ENCODE measurements around the gene CLSTN2.

The CLSTN2 gene

DNA sequence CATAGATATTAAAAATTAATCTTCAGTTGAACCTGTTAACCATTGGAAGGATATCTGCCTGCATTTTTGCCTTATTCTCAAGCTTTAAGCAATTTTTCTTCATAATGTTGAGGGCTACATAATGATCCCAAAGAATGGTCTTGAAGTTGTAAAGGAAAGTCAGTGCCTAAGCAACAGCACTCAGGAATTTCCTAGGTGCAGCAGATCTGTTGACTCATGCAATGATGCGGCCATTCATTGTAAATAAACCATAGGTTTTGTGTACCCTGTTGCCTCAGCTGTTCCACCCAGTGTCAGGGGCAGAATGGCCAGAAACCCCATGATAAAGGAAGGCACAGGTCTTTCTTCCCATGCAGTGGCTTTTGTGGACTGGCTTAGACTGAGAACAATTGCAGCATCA is 664.5 kb downstream of the CLSTN2 start:
- no peaks in the 10 kb centered on the region for H3K36me3 Mint-ChIP-seq
- H3K4me1 Mint-ChIP-seq (ENCODE audit: low read depth) = no peaks in the 10 kb centered on the region
- H3K4me3 Mint-ChIP-seq = no peak overlapping the region
- no peaks in the 10 kb centered on the region for H3K27me3 Mint-ChIP-seq
- H3K27ac Mint-ChIP-seq = no peak overlapping the region
- no peaks in the 10 kb centered on the region for H3K9me3 Mint-ChIP-seq (ENCODE audit: low read depth)

DNA sequence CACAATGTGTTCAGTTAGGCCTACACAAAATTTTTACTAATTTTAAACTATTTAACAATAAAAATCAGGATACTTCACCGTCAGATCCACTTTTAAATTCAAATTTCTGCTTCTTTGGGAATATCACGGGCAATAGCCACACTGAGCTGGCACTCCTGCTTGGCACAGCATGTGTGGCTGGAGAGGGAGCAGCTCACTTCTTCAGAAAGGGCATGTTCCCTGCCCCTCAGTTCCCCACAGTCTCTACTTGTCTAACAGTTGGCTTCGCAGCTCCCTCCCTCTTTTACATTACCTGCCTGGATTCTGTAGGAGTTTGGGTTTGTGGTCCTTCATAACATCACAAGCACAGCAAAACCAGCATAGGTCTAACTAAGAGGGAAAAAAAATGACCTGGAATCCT is 666.9 kb downstream of the CLSTN2 start:
- Mint-ChIP-seq H3K27ac (no peak overlapping the region), H3K4me1 (ENCODE audit: low read depth) (no peaks in the 10 kb centered on the region), H3K36me3 (no peaks in the 10 kb centered on the region), H3K27me3 (no peaks in the 10 kb centered on the region), H3K9me3 (ENCODE audit: low read depth) (no peaks in the 10 kb centered on the region), H3K4me3 (no peak overlapping the region)

DNA sequence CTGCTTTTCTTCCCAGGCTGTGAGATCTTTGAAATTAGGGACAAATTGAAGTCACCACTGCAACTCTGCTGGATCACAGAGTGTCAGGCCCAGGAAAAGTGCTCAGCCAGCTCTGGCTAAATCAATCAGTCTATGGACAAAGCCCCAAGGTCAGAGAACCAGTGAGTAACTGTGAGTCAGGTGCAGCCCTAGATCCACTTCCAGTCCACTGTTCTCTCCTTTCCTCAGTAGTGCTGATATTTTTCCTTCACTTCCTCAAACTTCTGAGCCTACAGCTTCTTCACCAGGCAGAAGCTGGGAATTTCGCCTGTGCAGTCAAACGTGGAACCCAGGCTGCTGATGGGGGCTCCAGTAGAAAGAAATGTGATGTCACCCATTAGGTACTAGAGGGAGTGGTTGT is 667.8 kb downstream of the CLSTN2 start:
- H3K27ac Mint-ChIP-seq = no peak overlapping the region
- H3K36me3 Mint-ChIP-seq = no peaks in the 10 kb centered on the region
- peaks cover 2% of the 10 kb centered on the region for H3K9me3 Mint-ChIP-seq (ENCODE audit: low read depth)
- no peaks in the 10 kb centered on the region for H3K27me3 Mint-ChIP-seq
- no peak overlapping the region for H3K4me3 Mint-ChIP-seq
- no peaks in the 10 kb centered on the region for H3K4me1 Mint-ChIP-seq (ENCODE audit: low read depth)

DNA sequence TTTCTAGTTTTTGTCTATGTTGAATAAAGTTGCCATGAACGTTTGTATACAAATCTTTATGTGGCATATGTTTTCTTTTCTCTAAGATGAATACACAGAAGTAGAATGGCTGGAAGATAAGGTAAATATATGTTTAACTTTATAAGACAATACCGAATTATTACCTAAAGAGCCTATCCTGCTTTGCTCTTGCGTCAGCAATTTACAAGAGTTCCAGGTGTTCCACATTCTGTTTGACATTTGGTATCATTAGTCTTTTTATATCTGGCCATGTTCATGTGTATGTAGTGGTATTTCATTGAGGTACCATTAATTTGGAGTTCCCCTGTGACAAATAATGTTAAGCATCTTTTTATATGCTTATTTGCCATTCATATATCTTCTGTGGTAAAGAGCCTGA is 668.8 kb downstream of the CLSTN2 start:
- peaks cover 6% of the 10 kb centered on the region for H3K9me3 Mint-ChIP-seq (ENCODE audit: low read depth)
- no peak overlapping the region for H3K4me3 Mint-ChIP-seq
- no peaks in the 10 kb centered on the region for H3K4me1 Mint-ChIP-seq (ENCODE audit: low read depth)
- no peak overlapping the region for H3K27ac Mint-ChIP-seq
- H3K27me3 Mint-ChIP-seq = no peaks in the 10 kb centered on the region
- no peaks in the 10 kb centered on the region for H3K36me3 Mint-ChIP-seq

DNA sequence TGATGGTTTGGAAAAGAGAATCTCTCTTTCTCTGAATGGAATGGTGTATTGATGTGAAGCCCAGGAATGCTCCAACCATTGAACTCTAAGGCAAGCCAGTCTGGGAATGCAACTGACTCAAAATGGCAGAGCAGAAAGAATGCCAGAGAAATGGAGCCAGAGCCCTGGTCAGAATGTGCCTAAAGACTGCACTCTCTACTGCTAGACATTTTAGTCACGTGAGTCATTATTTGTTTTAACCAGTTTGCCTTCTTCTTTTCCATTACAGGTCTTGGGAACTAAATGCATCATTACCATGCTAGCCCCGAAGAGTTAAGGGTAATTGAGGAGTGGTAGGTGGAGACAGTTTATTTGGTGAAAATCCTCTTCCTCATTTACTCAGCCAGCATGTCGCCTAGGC is 675.6 kb downstream of the CLSTN2 start:
- Mint-ChIP-seq H3K4me3 (no peak overlapping the region), H3K27ac (no peak overlapping the region), H3K9me3 (ENCODE audit: low read depth) (peaks cover 12% of the 10 kb centered on the region), H3K4me1 (ENCODE audit: low read depth) (no peaks in the 10 kb centered on the region), H3K27me3 (no peaks in the 10 kb centered on the region), H3K36me3 (no peaks in the 10 kb centered on the region)

DNA sequence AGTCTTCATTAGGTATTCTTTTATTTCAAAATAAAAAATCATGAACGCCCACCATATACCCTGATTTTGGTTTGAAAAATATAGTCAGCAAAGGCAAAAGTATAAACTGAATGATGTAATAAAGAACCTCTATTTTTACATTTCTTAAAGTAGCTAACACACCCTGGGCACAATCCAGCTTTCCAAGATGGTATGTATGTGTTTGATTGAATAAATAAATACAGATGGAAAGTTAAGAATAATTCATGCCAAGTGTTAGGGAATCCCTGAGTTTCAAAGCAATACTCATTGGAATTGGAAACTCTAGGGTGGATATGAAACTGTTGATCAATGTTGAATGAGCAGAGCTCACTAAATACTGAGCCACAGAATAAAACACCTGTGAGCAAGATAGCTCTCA is 679.0 kb downstream of the CLSTN2 start:
- no peaks in the 10 kb centered on the region for H3K27me3 Mint-ChIP-seq
- no peak overlapping the region for H3K4me3 Mint-ChIP-seq
- no peaks in the 10 kb centered on the region for H3K36me3 Mint-ChIP-seq
- peaks cover 6% of the 10 kb centered on the region for H3K9me3 Mint-ChIP-seq (ENCODE audit: low read depth)
- no peak overlapping the region for H3K27ac Mint-ChIP-seq
- H3K4me1 Mint-ChIP-seq (ENCODE audit: low read depth) = no peaks in the 10 kb centered on the region

DNA sequence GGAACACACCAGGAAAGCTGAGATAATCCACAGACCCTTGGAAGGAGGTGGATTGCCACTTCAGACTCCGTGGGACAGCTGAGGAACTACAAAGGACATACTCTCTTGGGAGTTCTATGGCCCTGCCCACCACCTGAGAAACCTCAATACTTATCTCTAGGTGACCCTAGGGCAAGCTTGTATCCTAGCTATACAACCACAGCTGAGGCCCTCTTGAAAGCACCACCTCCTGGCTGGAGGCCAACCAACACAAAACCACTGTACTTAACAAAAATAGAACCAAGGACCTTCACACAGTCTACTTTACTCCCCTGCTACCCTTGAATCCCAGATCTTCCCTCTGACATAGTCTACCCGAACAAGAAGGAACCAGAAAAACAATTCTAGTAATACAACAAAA is 682.1 kb downstream of the CLSTN2 start:
- Mint-ChIP-seq H3K27ac (no peak overlapping the region), H3K9me3 (ENCODE audit: low read depth) (peaks cover 4% of the 10 kb centered on the region), H3K36me3 (no peaks in the 10 kb centered on the region), H3K27me3 (peaks cover 1% of the 10 kb centered on the region), H3K4me3 (no peak overlapping the region), H3K4me1 (ENCODE audit: low read depth) (no peaks in the 10 kb centered on the region)

DNA sequence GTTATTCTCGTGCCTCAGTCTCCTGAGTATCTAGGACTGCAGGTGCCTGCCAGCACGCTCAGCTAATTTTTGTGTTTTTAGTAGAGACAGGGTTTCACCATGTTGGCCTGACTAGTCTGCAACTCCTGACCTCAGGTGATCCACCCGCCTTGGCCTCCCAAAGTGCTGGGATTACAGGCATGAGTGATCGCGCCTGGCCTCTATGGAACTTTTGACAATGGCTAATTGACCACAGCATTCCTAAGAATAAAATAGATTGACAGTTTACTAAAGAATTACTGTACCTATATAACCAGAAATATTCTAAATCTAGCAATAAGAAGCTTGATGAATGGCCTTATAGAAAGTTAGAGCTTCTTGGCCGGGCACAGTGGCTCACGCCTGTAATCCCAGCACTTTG is 691.9 kb downstream of the CLSTN2 start:
- Mint-ChIP-seq H3K27ac (no peak overlapping the region), H3K36me3 (no peaks in the 10 kb centered on the region), H3K27me3 (no peaks in the 10 kb centered on the region), H3K4me1 (ENCODE audit: low read depth) (no peaks in the 10 kb centered on the region), H3K9me3 (ENCODE audit: low read depth) (no peaks in the 10 kb centered on the region), H3K4me3 (no peak overlapping the region)
